PC-9 (cell line): ENCODE data around the gene CTNNA3.

Experiments used
- CTCF ChIP-seq: fragments of 200-600 bp; sonication (generic); conservative IDR thresholded peaks from 2 replicates; pipeline ENCODE4 v1.6.1; 2017; ENCODE audit warnings: mixed run types, antibody characterized with exemption, mild to moderate bottlenecking, moderate library complexity
- EZH2 ChIP-seq: fragments of 200-600 bp; sonication (generic); IDR thresholded peaks from 2 replicates; pipeline ENCODE4 v1.8.0; 2017; ENCODE audit warnings: antibody characterized with exemption, low read depth

DNA sequence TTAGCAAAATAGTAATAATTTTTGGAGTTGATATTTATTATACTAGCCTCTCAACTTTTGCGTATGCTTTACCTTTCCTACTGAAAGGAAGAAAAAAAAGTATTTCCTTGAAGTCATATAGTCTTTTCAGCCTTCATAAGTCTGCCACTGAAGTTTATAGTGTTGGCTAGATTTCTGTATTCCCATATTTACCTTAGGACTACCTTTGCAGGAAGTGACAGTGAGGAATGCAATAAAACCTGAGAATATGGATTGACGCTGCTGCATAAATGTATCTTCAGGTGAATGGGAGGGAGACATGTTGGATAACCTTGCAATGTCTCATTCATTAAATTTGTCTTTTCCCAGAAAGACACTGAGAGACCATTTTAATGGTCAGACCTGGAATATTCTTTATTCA is 776.7 kb downstream of the CTNNA3 start:
- no peak for TF ChIP-seq CTCF
- TF ChIP-seq EZH2: no peak
